OCI-LY7 (cell line): ENCODE measurements around the gene ATMIN.

ENCODE experiments used
- EZH2phosphoT487 ChIP-seq: fragments of 200-600 bp; sonication (generic); IDR thresholded peaks from 2 replicates; pipeline ENCODE4 v1.6.1; 2018; ENCODE audit warnings: low read depth, borderline replicate concordance, mild to moderate bottlenecking, mixed run types, antibody characterized with exemption, low read length, moderate library complexity, mixed read lengths
- TF ChIP-seq, protein P1 (sequence below): fragments of 200-600 bp; sonication (generic); conservative IDR thresholded peaks from 2 replicates; pipeline ENCODE4 v1.5.1; 2014; ENCODE audit warnings: mild to moderate bottlenecking, antibody characterized with exemption, low read length, moderate library complexity, mixed read lengths

DNA sequence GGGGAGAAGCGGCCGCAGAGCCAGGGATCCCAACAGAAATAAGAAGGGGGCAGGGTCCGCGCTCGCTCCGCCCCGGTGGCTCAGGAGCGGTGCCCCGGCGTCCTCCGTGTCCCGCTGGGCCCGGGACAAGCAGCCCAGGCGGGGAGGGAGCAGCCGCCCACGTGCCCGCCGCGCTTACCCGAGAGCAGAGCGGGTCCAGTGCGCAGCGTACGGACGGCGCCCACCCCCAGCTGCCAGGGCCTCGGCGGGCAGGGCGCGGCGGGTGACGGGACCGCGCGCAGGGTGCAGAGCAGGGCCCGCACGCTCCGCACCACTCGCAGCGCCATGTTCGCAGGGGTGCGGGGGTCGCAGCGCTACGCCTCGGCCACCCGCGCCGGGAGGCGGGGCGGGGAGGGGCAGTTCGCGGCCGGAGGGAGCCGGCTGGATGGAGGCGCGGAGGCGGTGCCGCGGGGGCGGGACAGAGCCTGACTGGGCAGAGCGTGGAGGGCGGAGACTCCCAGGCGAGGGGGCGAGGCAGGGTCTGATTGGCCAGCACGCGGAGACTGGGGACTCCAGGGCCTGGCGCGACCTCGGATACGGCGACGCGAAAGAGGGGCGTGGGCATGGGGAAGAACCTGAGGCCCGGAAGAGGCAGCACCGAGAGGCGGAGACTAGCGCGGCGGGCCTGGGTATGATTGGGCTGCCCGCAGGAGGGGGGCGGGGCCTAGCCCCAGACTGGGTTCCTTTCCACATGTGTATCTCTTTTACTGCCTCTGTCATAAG is 60.5 kb downstream of the ATMIN start, which contains the start of gene GCSH:
- TF ChIP-seq, protein P1, sequence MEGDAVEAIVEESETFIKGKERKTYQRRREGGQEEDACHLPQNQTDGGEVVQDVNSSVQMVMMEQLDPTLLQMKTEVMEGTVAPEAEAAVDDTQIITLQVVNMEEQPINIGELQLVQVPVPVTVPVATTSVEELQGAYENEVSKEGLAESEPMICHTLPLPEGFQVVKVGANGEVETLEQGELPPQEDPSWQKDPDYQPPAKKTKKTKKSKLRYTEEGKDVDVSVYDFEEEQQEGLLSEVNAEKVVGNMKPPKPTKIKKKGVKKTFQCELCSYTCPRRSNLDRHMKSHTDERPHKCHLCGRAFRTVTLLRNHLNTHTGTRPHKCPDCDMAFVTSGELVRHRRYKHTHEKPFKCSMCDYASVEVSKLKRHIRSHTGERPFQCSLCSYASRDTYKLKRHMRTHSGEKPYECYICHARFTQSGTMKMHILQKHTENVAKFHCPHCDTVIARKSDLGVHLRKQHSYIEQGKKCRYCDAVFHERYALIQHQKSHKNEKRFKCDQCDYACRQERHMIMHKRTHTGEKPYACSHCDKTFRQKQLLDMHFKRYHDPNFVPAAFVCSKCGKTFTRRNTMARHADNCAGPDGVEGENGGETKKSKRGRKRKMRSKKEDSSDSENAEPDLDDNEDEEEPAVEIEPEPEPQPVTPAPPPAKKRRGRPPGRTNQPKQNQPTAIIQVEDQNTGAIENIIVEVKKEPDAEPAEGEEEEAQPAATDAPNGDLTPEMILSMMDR = no peak
- TF ChIP-seq EZH2phosphoT487 = no peak
